WTC11 (cell line): ENCODE data around the gene ERLEC1.

Source experiments
- CBFB ChIP-seq: sonication (generic); formaldehyde crosslinking; IDR thresholded peaks from 2 replicates; pipeline ENCODE4 v1.8.1; 2022; ENCODE audit warnings: mild to moderate bottlenecking, low read depth, missing genetic modification reagents
- KAT7 ChIP-seq: sonication (generic); formaldehyde crosslinking; IDR thresholded peaks from 2 replicates; pipeline ENCODE4 v1.8.1; 2023; ENCODE audit warnings: missing genetic modification reagents, mild to moderate bottlenecking, borderline replicate concordance
- RELA ChIP-seq: sonication (generic); formaldehyde crosslinking; IDR thresholded peaks from 2 replicates; pipeline ENCODE4 v1.8.1; 2022; ENCODE audit warnings: missing genetic modification reagents, mild to moderate bottlenecking, borderline replicate concordance
- SMAD3 ChIP-seq: sonication (generic); formaldehyde crosslinking; IDR thresholded peaks from 2 replicates; pipeline ENCODE4 v1.8.0; 2022; ENCODE audit warnings: missing genetic modification reagents, mild to moderate bottlenecking, borderline replicate concordance
- TF ChIP-seq, protein P1 (sequence below): fragments of 200-600 bp; IDR thresholded peaks from 2 replicates; pipeline ENCODE4 v1.8.0; 2022; ENCODE audit warnings: antibody characterized with exemption
- TF ChIP-seq, protein P2 (sequence below): sonication (generic); formaldehyde crosslinking; conservative IDR thresholded peaks from 2 replicates; pipeline ENCODE4 v1.8.1; 2022; ENCODE audit warnings: mild to moderate bottlenecking, missing genetic modification reagents
- TF ChIP-seq, protein P3 (sequence below): sonication (generic); formaldehyde crosslinking; IDR thresholded peaks from 2 replicates; pipeline ENCODE4 v1.8.1; 2023; ENCODE audit warnings: mild to moderate bottlenecking, moderate library complexity, missing genetic modification reagents

DNA sequence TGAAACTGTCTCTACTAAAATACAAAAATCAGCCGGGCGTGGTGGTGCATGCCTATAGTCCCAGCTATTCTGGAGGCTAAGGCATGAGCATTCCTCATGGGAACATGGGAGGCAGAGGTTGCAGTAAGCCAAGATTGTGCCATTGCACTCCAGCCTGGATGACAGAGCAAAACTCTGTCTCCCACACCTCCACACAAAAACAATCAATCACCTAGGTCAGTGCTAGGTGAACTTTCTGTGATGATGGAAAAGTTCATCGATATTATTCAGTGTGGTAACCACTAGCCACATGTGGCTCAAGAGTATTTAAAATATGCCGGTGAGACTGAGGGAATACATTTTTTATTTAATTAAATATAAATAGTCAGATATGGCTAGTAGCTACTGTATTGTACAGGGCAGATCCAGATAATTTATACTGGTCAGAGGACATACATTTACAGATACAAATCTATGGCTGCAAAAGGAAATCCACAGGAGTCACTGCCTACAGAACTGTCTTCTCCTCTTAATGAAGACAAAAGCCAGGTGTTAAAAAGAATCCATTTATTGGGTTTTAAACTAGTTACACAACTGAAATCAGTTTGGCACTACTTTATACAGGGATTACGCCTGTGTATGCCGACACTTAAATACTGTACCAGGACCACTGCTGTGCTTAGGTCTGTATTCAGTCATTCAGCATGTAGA, 76.8 kb downstream of the ERLEC1 start:
- TF ChIP-seq, protein P1, sequence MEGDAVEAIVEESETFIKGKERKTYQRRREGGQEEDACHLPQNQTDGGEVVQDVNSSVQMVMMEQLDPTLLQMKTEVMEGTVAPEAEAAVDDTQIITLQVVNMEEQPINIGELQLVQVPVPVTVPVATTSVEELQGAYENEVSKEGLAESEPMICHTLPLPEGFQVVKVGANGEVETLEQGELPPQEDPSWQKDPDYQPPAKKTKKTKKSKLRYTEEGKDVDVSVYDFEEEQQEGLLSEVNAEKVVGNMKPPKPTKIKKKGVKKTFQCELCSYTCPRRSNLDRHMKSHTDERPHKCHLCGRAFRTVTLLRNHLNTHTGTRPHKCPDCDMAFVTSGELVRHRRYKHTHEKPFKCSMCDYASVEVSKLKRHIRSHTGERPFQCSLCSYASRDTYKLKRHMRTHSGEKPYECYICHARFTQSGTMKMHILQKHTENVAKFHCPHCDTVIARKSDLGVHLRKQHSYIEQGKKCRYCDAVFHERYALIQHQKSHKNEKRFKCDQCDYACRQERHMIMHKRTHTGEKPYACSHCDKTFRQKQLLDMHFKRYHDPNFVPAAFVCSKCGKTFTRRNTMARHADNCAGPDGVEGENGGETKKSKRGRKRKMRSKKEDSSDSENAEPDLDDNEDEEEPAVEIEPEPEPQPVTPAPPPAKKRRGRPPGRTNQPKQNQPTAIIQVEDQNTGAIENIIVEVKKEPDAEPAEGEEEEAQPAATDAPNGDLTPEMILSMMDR, result no peak
- TF ChIP-seq CBFB (CRISPR knock-in tag) (no peak), KAT7 (CRISPR knock-in tag) (no peak), SMAD3 (no peak), RELA (CRISPR knock-in tag) (no peak)
- TF ChIP-seq, protein P2, sequence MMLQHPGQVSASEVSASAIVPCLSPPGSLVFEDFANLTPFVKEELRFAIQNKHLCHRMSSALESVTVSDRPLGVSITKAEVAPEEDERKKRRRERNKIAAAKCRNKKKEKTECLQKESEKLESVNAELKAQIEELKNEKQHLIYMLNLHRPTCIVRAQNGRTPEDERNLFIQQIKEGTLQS, result no peak
- TF ChIP-seq, protein P3, sequence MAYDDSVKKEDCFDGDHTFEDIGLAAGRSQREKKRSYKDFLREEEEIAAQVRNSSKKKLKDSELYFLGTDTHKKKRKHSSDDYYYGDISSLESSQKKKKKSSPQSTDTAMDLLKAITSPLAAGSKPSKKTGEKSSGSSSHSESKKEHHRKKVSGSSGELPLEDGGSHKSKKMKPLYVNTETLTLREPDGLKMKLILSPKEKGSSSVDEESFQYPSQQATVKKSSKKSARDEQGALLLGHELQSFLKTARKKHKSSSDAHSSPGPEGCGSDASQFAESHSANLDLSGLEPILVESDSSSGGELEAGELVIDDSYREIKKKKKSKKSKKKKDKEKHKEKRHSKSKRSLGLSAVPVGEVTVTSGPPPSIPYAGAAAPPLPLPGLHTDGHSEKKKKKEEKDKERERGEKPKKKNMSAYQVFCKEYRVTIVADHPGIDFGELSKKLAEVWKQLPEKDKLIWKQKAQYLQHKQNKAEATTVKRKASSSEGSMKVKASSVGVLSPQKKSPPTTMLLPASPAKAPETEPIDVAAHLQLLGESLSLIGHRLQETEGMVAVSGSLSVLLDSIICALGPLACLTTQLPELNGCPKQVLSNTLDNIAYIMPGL (CRISPR knock-in tag), result no peak
